Cardiac ventricle fibroblast (primary cell): ENCODE data around the gene FOSL2. TPM values are rescaled to one million over a fixed set of nuclear protein-coding genes. Genes with fewer than 3 reads are reported as not detected.

ENCODE experiments used
- total RNA-seq: library from RNA; depleted of rRNA; stranded (reverse); fragments of >200 nt; gene quantifications from 2 replicates; pipeline ENCODE4 v1.2.3, GENCODE V29; 2015

The FOSL2 gene
- 39.4 and 43.2 TPM in 2 replicates for total RNA-seq

DNA sequence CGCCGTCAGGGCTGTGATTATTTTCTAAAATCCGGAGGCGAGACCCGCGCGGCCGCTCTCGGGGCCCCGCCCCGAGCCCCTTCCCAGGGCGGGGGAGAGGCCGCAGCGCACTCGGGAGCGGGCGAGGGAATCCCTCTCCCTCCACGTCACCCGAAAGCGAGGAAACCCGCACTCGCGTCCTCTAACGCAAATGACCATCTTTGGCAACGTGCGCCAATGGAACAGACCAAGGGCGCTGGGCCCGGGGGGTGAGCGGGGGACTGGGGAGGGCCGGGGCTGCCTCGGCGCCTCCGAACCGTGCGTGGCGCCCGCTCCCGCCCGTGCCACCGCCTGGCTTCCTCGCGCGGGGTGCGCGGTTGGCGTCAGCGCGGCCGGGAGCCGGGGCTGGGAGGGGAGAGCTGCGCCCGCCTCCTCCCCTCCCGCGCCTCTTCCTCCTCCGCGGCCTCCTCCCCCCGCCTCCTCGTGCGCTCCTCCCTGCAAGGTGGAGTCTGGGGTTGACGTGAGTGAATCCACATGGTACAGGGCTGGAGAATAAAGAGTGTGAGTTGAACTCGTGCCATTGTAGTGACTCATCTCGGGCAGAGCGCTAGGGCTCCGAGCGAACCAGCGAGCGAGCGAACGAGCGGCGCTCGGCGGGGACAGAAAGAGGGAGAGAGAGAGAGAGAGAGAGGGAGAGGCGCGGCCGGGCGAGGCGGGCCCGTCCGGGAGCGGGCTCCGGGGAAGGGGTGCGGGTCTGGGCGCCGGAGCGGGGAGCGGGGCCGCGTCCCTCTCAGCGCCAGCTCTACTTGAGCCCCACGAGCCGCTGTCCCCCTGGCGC lies at the start of gene FOSL2:
FOSL2 (plus strand) TSS at position 562 of the 817 bp plus-strand sequence. CDS start 863 bp downstream, outside the sequence.

Other genes with a start within 250 kb of the FOSL2 start
- gene PLB1, start 103.2 kb downstream of the FOSL2 start, total RNA-seq: 0.05 TPM in 1 of 2 replicates, not detected in the other